Measurements from ENCODE around the gene PRSS38.
"Not testable (repeated sequence)": the region's sequence is repeated elsewhere in the genome, so short reads cannot be mapped to it uniquely, and the experiment has no call there.

PRSS38 gene

DNA sequence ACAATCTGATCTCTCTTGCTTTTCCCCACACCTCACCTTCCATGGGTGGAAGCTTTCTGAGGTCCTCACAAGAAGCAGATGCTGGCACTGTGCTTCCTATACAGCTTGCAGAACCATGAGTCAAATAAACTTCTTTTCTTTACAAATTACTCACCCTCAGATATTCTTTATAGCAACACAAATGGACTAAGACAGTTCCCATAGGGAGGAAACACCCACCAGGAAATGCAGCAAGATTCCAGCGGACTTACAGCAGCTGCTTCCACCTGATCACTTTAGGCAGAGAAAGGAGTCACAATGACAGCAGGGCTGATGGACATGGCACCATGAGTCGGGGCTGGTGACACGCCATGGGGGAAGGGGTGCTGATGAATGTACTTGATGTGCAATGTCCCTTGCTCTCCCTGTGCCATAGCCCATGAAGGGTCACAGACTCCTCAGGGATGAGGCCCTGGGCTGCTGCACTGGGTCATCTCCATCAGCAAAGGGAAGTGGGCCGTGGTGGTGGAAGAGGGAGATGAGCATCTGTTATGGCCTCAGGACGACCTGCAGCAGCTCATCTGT lies 53.9 kb downstream of the PRSS38 start:
- Histone ChIP-seq H3K27me3 (ENCODE audit: control insufficient read depth in 2 of 2, insufficient read depth in 2 of 2, low read length in 2 of 2) (no peaks in the 10 kb centered on the region), H3K36me3 (ENCODE audit: control insufficient read depth in 2 of 2, insufficient read depth in 2 of 2, low read length in 2 of 2) (no peaks in the 10 kb centered on the region), H3K27ac (ENCODE audit: low read depth in 2 of 2, low read length in 2 of 2) (no peak overlapping the region), H3K4me1 (ENCODE audit: control insufficient read depth in 2 of 2, insufficient read depth in 2 of 2, low read length in 2 of 2) (no peaks in the 10 kb centered on the region), H3K4me3 (ENCODE audit: low read length in 2 of 2) (no peak overlapping the region), H3K9ac (ENCODE audit: low read depth in 1 of 2, low read length in 2 of 2) (no peak overlapping the region), H3K9me3 (ENCODE audit: control insufficient read depth in 2 of 2, low read length in 2 of 2) (no peaks in the 10 kb centered on the region)

DNA sequence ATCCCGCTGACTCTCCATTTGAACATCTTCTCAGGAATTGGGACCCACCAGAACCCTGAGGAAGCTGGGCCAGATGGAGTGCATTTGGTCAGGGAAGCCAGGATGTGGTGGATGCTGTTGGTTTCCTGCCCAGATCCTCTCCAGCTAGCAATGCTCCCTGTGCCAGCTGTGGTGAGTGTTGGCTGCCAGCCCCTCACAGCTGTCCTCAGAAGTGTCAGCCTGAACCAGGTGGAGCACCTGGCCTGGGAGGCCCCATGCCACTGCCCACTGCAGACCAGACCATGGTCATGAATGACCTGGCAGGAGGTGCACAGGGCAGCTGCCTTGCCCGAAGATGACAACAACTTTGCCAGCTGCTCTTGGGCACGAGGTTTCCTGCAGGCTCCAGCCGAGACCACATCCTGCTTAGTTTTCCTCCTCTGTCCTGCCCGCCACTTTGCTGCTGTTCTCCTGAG lies 54.4 kb downstream of the PRSS38 start:
- no peaks in the 10 kb centered on the region for H3K36me3 ChIP-seq (ENCODE audit: control insufficient read depth in 2 of 2, insufficient read depth in 2 of 2, low read length in 2 of 2)
- no peak overlapping the region for H3K4me3 ChIP-seq (ENCODE audit: low read length in 2 of 2)
- no peaks in the 10 kb centered on the region for H3K9me3 ChIP-seq (ENCODE audit: control insufficient read depth in 2 of 2, low read length in 2 of 2)

DNA sequence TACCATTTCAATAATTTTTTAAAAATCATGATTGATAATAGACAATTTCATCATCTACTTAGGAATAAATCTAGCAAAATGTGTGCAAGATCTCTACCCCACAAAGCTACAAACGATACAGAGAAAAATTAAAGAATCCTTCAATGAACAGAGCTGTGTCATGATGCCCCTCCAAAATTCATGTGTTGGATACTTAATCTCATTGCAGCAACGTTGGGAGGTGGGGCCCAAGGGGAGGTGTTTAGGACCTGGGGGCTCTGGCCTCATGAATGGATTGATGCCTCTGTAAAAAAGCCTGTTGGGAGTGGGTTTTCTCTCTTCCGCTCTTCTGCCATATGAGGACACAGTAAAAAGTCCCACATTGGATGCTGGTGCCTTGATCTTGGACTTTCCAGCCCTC lies 54.9 kb downstream of the PRSS38 start:
- H3K4me1 ChIP-seq (ENCODE audit: control insufficient read depth in 2 of 2, insufficient read depth in 2 of 2, low read length in 2 of 2) = no peaks in the 10 kb centered on the region
- no peak overlapping the region for H3K9ac ChIP-seq (ENCODE audit: low read depth in 1 of 2, low read length in 2 of 2)
- H3K9me3 ChIP-seq (ENCODE audit: control insufficient read depth in 2 of 2, low read length in 2 of 2) = no peaks in the 10 kb centered on the region
- no peaks in the 10 kb centered on the region for H3K27me3 ChIP-seq (ENCODE audit: control insufficient read depth in 2 of 2, insufficient read depth in 2 of 2, low read length in 2 of 2)
- no peaks in the 10 kb centered on the region for H3K36me3 ChIP-seq (ENCODE audit: control insufficient read depth in 2 of 2, insufficient read depth in 2 of 2, low read length in 2 of 2)
- H3K4me3 ChIP-seq (ENCODE audit: low read length in 2 of 2) = no peak overlapping the region
- no peak overlapping the region for H3K27ac ChIP-seq (ENCODE audit: low read depth in 2 of 2, low read length in 2 of 2)

More for the DNA sequence above, 54.4 kb downstream of the PRSS38 start:
- Histone ChIP-seq H3K27ac (ENCODE audit: low read depth in 2 of 2, low read length in 2 of 2) (no peak overlapping the region), H3K9ac (ENCODE audit: low read depth in 1 of 2, low read length in 2 of 2) (no peak overlapping the region), H3K27me3 (ENCODE audit: control insufficient read depth in 2 of 2, insufficient read depth in 2 of 2, low read length in 2 of 2) (no peaks in the 10 kb centered on the region), H3K4me1 (ENCODE audit: control insufficient read depth in 2 of 2, insufficient read depth in 2 of 2, low read length in 2 of 2) (no peaks in the 10 kb centered on the region)

DNA sequence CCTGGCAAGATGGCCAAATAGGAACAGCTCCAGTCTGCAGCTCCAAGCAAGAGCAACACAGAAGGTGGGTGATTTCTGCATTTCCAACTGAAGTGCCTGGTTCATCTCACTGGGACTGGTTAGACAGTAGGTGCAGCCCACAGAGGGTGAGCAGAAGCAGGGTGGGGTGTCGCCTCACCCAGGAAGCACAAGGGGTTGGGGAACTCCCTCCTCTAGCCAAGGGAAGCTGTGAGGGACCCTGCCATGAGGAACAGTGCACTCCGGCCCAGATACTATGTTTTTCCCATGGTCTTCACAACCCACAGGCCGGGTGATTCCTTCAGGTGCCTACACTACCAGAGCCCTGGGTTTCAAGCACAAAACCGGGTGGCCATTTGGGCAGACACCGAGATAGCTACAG lies 56.4 kb downstream of the PRSS38 start:
- H3K4me3 ChIP-seq (ENCODE audit: low read length in 2 of 2); H3K27ac ChIP-seq (ENCODE audit: low read depth in 2 of 2, low read length in 2 of 2); H3K27me3 ChIP-seq (ENCODE audit: control insufficient read depth in 2 of 2, insufficient read depth in 2 of 2, low read length in 2 of 2); H3K4me1 ChIP-seq (ENCODE audit: control insufficient read depth in 2 of 2, insufficient read depth in 2 of 2, low read length in 2 of 2); H3K9ac ChIP-seq (ENCODE audit: low read depth in 1 of 2, low read length in 2 of 2); H3K9me3 ChIP-seq (ENCODE audit: control insufficient read depth in 2 of 2, low read length in 2 of 2); H3K36me3 ChIP-seq (ENCODE audit: control insufficient read depth in 2 of 2, insufficient read depth in 2 of 2, low read length in 2 of 2): not testable (repeated sequence)

DNA sequence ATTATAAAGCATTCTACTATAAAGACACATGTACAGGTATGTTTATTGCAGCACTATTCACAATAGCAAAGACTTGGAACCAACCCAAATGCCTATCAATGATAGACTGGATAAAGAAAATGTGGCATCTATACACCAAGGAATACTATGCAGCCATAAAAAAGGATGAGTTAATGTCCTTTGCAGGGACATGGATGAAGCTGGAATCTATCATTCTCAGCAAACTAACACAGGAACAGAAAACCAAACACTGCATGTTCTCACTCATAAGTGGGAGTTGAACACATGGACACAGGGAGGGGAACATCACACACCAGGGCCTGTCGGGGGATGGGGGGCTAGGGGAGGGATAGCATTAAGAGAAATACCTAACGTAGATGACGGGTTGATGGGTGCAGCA lies 62.3 kb downstream of the PRSS38 start:
- H3K36me3 ChIP-seq (ENCODE audit: control insufficient read depth in 2 of 2, insufficient read depth in 2 of 2, low read length in 2 of 2); H3K4me1 ChIP-seq (ENCODE audit: control insufficient read depth in 2 of 2, insufficient read depth in 2 of 2, low read length in 2 of 2); H3K9me3 ChIP-seq (ENCODE audit: control insufficient read depth in 2 of 2, low read length in 2 of 2); H3K9ac ChIP-seq (ENCODE audit: low read depth in 1 of 2, low read length in 2 of 2); H3K27me3 ChIP-seq (ENCODE audit: control insufficient read depth in 2 of 2, insufficient read depth in 2 of 2, low read length in 2 of 2); H3K4me3 ChIP-seq (ENCODE audit: low read length in 2 of 2); H3K27ac ChIP-seq (ENCODE audit: low read depth in 2 of 2, low read length in 2 of 2): not testable (repeated sequence)

DNA sequence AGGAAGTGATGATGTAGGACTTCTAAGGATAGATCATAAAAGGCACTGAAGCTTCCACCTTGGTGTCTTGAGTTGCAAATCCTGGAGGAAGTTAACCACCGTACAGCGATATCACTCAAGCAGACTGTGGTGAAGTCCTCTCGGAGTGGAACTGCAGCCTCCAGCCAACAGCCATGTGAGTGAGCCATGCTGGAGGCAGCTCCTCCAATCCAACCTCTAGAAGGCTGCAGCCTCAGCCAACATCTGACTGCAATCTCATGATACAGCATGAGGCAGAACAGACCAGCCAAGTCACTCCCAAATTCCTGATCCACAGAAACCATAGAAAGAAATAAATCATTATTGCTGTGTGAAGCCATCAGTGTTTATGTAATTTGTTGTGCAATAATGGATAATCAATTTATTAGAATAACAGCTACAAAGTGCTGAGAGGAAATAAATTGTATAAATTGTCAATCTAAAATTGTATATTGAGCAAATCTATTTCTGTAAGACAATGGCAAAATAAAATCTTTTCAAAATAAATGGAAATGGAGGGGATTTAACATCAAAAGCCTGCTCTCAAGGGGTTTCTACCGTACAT lies 65.0 kb downstream of the PRSS38 start:
- H3K27ac ChIP-seq (ENCODE audit: low read depth in 2 of 2, low read length in 2 of 2) = no peak overlapping the region
- no peak overlapping the region for H3K4me3 ChIP-seq (ENCODE audit: low read length in 2 of 2)
- no peaks in the 10 kb centered on the region for H3K36me3 ChIP-seq (ENCODE audit: control insufficient read depth in 2 of 2, insufficient read depth in 2 of 2, low read length in 2 of 2)
- H3K4me1 ChIP-seq (ENCODE audit: control insufficient read depth in 2 of 2, insufficient read depth in 2 of 2, low read length in 2 of 2) = peaks cover 0 to 2% of the 10 kb centered on the region in 2 donors
- H3K9me3 ChIP-seq (ENCODE audit: control insufficient read depth in 2 of 2, low read length in 2 of 2) = no peaks in the 10 kb centered on the region
- H3K27me3 ChIP-seq (ENCODE audit: control insufficient read depth in 2 of 2, insufficient read depth in 2 of 2, low read length in 2 of 2) = no peaks in the 10 kb centered on the region
- no peak overlapping the region for H3K9ac ChIP-seq (ENCODE audit: low read depth in 1 of 2, low read length in 2 of 2)

DNA sequence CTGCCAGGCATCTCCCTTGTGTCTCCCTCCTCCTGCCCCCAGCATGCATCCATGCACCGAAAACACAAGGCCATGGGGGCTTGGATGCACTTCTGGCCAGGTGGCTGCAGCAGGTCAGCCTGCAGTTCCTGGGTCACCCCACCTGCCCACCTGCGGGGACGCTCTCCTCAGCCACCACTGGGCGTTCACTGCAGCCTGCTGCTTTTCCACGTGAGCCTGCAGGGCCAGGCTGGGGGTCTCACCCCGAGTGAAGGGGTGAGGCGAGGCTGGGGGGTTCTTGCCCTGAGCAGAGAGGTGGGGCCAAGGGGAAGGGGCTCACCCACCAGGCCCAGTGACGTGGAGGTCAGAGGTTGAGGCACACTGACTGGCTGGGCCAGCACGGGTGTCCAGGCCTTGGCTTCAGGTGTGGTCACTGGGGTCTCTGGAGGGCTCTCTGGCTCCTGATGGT lies 67.6 kb downstream of the PRSS38 start:
- H3K9me3 ChIP-seq (ENCODE audit: control insufficient read depth in 2 of 2, low read length in 2 of 2) = no peaks in the 10 kb centered on the region
- H3K4me1 ChIP-seq (ENCODE audit: control insufficient read depth in 2 of 2, insufficient read depth in 2 of 2, low read length in 2 of 2) = peaks cover 0 to 8% of the 10 kb centered on the region in 2 donors
- no peak overlapping the region for H3K4me3 ChIP-seq (ENCODE audit: low read length in 2 of 2)
- no peaks in the 10 kb centered on the region for H3K27me3 ChIP-seq (ENCODE audit: control insufficient read depth in 2 of 2, insufficient read depth in 2 of 2, low read length in 2 of 2)
- H3K36me3 ChIP-seq (ENCODE audit: control insufficient read depth in 2 of 2, insufficient read depth in 2 of 2, low read length in 2 of 2) = no peaks in the 10 kb centered on the region
- no peak overlapping the region for H3K27ac ChIP-seq (ENCODE audit: low read depth in 2 of 2, low read length in 2 of 2)
- no peak overlapping the region for H3K9ac ChIP-seq (ENCODE audit: low read depth in 1 of 2, low read length in 2 of 2)

DNA sequence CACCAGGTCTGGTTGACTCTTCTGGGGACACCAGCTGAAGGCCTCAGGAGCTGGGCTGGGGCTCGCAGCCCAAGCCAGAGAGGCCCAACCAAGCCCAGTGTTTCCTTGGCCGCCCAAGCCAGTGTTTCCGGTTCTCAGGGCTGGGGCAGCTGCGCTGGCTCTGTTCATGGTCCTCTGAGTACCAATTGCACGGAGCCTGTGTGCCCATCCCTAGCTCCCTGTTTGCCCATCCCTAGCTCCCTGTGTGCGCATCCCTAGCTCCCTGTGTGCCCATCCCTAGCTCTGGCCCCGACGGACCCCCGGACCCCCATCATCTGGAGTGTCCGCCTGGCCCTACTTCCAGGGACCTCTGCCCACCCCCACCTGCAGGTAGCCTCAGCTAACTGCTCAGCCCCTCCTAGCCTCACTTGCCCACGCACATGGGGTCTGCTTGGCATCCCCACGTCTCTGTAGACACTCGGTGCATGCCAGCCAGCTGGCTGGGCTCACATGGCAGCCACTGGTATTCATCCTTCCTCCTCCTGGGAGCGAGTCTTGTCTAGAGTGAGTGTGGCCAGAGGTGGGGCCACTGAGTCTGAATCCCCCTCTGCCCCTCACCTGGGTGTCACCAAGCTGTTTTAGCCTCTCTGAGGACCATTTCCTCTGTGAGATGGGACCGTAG lies 68.3 kb downstream of the PRSS38 start:
- Histone ChIP-seq H3K27me3 (ENCODE audit: control insufficient read depth in 2 of 2, insufficient read depth in 2 of 2, low read length in 2 of 2) (no peaks in the 10 kb centered on the region), H3K9ac (ENCODE audit: low read depth in 1 of 2, low read length in 2 of 2) (no peak overlapping the region), H3K4me3 (ENCODE audit: low read length in 2 of 2) (no peak overlapping the region), H3K27ac (ENCODE audit: low read depth in 2 of 2, low read length in 2 of 2) (no peak overlapping the region), H3K36me3 (ENCODE audit: control insufficient read depth in 2 of 2, insufficient read depth in 2 of 2, low read length in 2 of 2) (no peaks in the 10 kb centered on the region), H3K9me3 (ENCODE audit: control insufficient read depth in 2 of 2, low read length in 2 of 2) (no peaks in the 10 kb centered on the region), H3K4me1 (ENCODE audit: control insufficient read depth in 2 of 2, insufficient read depth in 2 of 2, low read length in 2 of 2) (peaks cover 0 to 8% of the 10 kb centered on the region in 2 donors)

DNA sequence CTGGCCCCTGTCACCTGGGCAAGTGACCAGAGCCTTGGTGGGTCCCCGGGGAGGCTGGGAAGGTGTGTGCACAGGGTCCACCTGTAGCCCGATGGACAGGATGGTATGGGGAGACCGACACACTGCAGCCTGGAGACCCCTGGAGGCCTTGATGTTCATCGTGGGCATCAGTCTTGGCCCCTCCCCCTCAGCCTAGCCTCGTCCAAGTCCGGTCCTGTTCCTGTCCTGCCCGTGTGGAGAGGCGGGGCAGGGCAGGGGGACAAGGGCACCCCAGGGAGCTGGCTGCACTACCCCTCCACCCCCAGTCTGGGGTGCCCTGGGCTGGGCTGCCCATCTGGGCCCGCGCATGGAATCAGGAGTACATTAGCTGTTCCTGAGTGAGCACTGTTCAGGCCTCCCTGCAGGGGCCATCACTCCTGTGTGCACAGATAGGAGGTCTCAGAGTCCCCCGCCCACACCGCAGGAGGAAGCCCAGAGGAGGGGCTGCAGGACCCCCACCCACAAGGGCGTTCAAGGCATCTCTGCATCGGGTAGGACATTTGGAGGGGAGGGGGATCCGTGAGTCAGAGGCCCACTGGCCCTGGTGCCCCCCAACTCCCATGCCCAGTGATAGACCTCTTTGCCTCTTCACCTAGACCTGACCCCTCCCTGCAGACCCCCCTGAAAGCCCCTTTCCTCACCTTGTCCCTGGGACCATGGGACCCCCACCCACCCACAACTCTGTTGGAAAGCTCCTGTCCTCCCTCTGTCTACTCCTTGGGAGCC lies 69.1 kb downstream of the PRSS38 start:
- H3K9ac ChIP-seq (ENCODE audit: low read depth in 1 of 2, low read length in 2 of 2) = no peak overlapping the region
- peaks cover 0 to 8% of the 10 kb centered on the region in 2 donors for H3K4me1 ChIP-seq (ENCODE audit: control insufficient read depth in 2 of 2, insufficient read depth in 2 of 2, low read length in 2 of 2)

DNA sequence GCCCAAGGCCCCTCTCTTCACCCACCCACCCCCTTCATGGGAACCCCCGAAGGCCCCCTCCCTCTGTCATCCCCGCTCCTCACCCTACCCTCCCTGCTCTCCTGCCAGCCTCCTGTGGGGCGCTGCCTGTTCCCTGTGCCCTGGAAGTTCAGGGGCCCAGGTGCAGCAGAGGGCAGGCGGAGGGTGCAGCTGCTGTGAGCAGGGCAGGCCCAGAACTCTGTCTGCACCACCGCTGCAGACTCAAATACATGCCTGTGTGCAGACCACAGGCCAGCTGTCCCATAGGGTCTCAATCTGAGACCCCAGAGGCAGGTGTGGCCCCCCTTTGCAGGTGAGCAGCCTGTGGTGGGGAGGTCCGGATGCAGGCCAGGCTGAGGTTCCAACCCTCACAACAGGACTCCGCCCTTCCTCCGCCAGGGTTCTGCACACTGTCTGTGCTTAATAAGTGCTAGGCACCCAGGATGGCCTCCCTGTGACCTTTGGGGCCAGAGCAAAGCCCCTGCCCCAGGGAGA lies 69.7 kb downstream of the PRSS38 start:
- Histone ChIP-seq H3K27me3 (ENCODE audit: control insufficient read depth in 2 of 2, insufficient read depth in 2 of 2, low read length in 2 of 2) (no peaks in the 10 kb centered on the region), H3K27ac (ENCODE audit: low read depth in 2 of 2, low read length in 2 of 2) (no peak overlapping the region), H3K9ac (ENCODE audit: low read depth in 1 of 2, low read length in 2 of 2) (no peak overlapping the region), H3K36me3 (ENCODE audit: control insufficient read depth in 2 of 2, insufficient read depth in 2 of 2, low read length in 2 of 2) (no peaks in the 10 kb centered on the region), H3K4me1 (ENCODE audit: control insufficient read depth in 2 of 2, insufficient read depth in 2 of 2, low read length in 2 of 2) (peaks cover 0 to 8% of the 10 kb centered on the region in 2 donors), H3K9me3 (ENCODE audit: control insufficient read depth in 2 of 2, low read length in 2 of 2) (no peaks in the 10 kb centered on the region), H3K4me3 (ENCODE audit: low read length in 2 of 2) (no peak overlapping the region)

More for the DNA sequence above, 69.1 kb downstream of the PRSS38 start:
- Histone ChIP-seq H3K4me3 (ENCODE audit: low read length in 2 of 2) (no peak overlapping the region), H3K36me3 (ENCODE audit: control insufficient read depth in 2 of 2, insufficient read depth in 2 of 2, low read length in 2 of 2) (no peaks in the 10 kb centered on the region), H3K9me3 (ENCODE audit: control insufficient read depth in 2 of 2, low read length in 2 of 2) (no peaks in the 10 kb centered on the region), H3K27ac (ENCODE audit: low read depth in 2 of 2, low read length in 2 of 2) (no peak overlapping the region), H3K27me3 (ENCODE audit: control insufficient read depth in 2 of 2, insufficient read depth in 2 of 2, low read length in 2 of 2) (no peaks in the 10 kb centered on the region)

Data from mucosa of rectum (tissue), 2 donors.